ENCODE measurements around the gene SLC30A2.

Gene SLC30A2

GRCh38 chr1:26070296-26070962 is 24.5 kb upstream of the SLC30A2 start:
- in situ Hi-C loops (cut with MboI; ENCODE audit: low sequenced_read_pairs), result no loop called here

DNA sequence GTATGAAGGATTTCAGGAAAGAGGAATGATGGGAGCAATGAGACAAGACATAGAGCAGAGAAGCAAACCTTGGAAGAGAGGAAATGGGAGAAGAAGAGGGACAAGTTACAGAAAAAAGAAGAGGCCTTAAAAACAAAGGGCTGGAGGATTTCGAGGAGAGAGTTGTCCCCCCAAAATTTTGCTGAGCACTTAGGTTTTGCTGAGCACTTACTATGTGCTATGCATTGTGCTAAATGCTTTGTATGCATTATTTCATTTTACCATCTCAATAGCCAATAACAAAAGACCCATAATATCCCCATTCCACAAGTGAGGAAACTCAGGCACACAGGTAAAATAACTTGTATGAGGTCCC is 24.0 kb upstream of the SLC30A2 start:
- in situ Hi-C loops (cut with MboI; ENCODE audit: low sequenced_read_pairs), result no loop called here

DNA sequence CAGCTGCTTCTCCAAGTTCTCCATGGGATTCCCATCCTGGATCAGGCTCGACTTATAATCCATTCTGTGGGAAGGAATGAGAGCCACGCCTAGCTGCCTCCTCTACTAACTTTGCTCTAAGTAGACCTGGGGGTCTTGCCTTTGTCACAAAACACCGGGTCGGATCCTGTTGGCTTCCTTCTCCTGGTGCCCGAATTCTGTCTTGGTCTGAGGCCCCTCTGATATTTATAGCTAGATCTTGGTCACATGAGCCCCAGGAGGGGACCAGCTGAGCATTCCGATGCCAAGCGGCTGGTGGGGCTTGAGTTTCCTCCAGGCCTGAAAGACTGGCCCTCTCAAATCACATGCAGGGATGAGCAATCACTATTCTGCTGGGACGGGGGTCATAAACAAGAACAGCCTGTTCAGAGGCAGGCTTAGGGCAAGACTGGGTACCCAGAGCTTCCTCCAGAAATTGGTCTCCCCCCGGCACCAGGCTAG is 21.6 kb upstream of the SLC30A2 start, which contains the start of gene TRIM63:
TRIM63 (minus strand) TSS at position 199 of the 480 bp plus-strand sequence; CDS start at position 63, 136 bp downstream.
- in situ Hi-C loops (cut with MboI; ENCODE audit: low sequenced_read_pairs), result no loop called here

DNA sequence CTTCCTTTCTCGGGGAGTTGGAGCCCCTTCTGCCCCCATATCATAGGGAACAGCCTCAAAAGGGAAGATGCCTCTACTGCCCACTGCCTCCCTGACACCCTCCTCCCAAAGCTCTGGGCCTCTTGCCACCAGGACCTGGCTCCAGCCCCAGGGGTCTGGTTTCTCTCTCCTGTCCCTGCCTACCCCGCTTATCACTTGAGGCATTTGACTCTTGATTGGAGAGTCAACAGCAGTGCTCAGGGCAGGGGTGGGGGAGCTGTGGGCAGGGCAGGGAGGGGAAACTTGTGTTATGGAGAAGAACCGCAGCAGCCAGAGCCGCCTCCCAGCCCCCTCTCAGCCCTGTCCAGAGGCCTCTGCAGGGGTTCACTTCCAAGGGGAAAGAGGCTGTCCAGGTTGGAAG is 20.9 kb upstream of the SLC30A2 start:
- in situ Hi-C loops (cut with MboI; ENCODE audit: low sequenced_read_pairs), result no loop called here

DNA sequence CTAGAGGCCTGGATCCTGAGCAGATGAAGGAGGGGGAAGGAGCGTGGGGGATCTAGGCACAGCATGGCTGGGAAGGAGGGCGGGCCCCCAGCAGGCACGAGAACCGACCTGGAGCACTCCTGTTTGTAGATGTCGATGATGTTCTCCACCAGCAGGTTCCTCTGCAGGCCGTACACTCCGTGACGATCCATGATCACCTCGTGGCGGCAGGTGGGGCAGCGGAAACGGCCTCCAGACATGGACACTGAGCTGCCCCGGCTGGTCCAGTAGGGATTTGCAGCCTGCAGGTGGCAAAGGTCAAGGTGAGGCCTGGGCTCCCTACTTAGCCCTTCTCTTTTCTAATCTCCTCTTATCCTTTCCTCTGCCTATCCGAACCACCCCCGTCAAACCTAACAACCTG is 20.2 kb upstream of the SLC30A2 start:
- in situ Hi-C loops (cut with MboI; ENCODE audit: low sequenced_read_pairs), result no loop called here

DNA sequence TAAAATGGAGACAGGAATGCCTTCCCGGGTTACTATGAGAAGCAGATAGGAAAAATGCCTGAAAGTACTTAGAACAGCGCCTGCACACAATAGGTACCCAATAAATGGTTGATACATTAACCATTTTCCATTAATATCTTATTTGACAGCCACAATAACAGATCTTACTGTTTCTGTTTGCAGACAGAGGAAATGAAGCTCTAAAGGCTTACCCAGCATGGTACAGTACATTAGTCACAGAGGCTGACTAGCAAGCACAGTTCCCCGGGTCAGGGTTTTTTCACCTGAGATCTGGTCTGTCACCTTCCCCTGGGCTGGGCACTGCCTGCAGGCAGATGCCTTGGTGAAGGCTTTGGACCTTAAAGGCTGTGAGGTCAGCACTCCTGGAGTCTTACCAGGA is 18.6 kb upstream of the SLC30A2 start:
- in situ Hi-C loops (cut with MboI; ENCODE audit: low sequenced_read_pairs), result no loop called here

DNA sequence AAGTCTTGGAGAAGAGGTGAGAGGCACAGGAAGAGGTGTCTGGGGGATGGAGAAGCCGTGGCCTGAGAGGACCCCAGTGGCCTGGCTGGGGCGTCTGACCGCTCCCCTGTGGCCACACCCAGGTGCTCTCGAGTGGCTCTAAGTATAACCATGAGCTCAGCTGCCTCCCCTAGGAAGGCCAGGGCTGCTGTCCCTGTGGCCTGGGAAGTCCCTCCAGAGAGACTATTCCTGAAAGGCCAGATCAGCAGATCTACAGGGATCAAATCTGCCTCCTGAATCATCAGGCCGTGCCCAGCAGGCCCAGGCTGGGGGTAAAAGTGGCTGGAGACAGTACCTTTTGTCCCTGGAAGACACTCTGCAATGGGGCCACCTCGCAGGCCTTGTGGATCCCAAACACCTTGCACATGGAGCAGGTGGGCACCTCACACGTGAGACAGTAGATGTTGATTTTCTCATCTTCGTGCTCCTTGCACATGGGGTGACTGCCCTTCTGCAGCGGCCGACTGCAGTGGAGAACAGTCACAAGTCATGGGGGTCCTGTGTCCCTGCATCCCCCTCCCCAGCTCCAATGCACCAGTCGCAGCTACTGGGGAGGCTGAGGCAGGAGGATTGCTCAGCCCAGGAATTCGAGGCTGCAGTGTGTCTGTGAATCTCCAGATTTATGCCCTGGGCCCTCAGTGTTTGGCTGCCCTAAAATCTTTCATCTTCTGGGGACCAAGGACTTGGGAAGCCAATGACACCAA is 15.1 kb upstream of the SLC30A2 start:
- in situ Hi-C loops (cut with MboI; ENCODE audit: low sequenced_read_pairs), result no loop called here

- in situ Hi-C loops (cut with MboI; ENCODE audit: low sequenced_read_pairs), result no loop called here
Observed at GRCh38 chr1:26059906-26060305, 14.0 kb upstream of the SLC30A2 start.

DNA sequence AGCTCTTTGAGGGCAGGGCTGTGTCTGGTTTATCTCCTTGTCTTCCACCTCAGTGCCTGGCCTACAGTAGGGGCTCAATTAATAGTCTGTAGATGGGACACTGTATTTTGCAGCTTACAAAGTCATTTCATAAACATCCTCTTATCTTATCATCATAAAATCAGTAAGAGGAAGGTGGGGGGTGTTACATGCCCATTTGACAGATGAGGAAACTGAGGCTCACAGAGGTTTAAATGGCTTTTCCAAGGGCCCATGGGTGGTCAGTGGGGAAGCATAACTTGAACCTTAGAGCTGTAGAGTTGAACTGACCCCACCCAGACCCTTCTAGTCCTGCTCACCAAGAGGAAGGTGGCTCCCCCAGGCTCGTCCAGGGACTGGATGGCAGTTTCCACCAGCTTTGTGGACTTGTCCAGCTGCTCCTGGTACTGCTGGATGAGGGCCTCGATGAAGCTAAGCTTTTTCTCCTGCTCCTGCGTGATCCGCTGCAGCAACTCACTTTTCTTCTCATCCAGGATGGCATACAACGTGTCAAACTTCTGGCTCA is 12.2 kb upstream of the SLC30A2 start:
- in situ Hi-C loops (cut with MboI; ENCODE audit: low sequenced_read_pairs), result no loop called here

DNA sequence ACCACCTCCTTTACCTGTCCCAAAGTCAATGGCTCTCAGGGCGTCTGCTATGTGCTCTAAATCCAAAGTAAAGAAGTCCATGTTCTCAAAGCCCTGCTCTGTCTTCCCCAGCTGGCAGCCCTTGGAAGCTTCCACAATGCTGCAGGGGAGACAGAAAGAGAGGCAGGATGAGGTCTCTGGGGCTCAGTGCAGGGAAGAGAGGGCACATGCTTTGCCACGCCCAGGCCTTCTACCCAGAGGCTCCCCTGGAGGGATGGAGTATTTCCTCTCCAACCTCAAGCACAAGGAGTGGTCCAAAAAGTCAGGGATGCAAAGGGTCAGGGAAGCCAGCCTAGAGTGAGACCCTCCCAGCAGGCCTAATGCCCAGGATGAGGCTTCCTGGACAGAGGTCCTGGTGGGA is 11.3 kb upstream of the SLC30A2 start:
- in situ Hi-C loops (cut with MboI; ENCODE audit: low sequenced_read_pairs), result no loop called here

DNA sequence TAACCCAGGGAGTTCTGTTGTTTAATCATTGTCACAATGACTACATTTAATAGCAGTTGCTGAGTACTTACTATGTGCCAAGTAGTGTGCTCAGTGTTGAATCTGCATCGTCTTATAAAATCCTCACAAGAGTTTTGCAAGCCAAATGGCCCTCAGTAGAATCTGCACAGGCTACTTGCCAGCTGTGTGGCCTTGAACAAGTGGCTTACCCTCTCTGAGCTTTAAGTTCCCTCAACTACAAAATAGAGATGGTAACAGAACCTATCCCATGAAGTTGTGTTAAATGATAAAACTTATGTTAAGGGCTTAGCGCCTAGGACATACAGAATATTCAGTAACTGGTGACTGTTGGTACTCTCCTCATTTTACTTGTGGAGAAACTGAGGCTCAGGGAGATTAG is 9.1 kb upstream of the SLC30A2 start:
- in situ Hi-C loops (cut with MboI; ENCODE audit: low sequenced_read_pairs), result no loop called here

DNA sequence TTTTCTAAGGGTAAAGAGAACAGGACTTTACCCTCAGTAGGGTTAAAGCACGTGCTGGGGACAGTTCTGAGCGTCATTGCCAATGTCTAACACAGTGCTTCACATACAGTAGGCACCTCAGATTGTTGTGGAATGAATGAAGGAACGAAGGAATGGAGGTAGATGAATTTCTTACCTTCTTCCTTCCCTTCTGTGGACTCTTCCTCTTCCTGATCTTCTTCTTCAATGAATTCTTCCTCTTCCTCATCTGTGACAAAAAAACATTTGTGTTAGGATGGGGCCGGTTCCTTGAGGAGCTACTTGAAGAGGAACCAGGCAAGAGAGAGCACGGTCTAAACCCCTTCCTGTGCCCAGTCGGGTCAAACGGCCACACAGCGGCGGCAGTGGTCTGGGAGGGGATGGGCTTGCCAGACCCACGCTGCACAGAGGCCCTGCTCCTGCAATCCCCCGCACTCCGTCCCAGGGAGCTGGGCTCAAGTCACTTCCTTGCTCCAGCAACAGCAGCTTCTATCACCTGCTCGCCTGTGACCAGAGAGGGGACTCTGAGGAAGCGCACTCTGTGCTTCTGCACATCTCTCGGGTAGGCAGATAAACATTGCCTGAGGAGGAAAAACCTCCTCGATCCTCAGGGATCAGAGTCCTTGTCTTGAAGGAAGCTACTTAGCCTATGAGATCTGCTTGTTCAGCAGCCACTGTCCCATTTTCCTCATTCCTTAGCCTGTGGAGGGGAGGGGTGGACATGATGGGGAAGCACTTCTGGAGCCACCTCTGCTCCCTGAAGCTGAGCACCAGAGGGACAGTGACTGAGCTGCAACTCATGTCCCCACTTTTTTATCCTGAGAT is 8.0 kb upstream of the SLC30A2 start:
- in situ Hi-C loops (cut with MboI; ENCODE audit: low sequenced_read_pairs), result no loop called here

DNA sequence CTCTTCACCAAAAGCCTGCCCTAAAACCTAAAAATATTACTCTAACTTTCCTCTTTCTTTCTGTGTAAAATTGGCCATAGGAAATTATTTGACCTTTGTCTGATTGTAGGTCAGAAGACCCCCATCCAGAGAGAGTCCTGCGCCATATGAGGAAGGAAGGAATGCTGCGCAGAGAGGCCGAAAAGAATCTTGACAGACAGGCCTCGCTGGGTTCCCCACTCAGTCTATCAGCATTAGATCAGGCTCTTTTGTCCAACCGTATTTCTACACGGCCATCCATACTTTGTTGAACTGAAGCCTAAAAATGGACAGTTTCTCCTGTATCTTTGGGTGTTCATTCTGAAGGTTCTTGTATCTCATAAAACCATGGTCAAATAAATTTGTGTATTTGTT is 4.3 kb upstream of the SLC30A2 start:
- in situ Hi-C loops (cut with MboI; ENCODE audit: low sequenced_read_pairs), result no loop called here

- in situ Hi-C loops (cut with MboI; ENCODE audit: low sequenced_read_pairs), result no loop called here
Observed at GRCh38 chr1:26049531-26050247, 3.8 kb upstream of the SLC30A2 start.

DNA sequence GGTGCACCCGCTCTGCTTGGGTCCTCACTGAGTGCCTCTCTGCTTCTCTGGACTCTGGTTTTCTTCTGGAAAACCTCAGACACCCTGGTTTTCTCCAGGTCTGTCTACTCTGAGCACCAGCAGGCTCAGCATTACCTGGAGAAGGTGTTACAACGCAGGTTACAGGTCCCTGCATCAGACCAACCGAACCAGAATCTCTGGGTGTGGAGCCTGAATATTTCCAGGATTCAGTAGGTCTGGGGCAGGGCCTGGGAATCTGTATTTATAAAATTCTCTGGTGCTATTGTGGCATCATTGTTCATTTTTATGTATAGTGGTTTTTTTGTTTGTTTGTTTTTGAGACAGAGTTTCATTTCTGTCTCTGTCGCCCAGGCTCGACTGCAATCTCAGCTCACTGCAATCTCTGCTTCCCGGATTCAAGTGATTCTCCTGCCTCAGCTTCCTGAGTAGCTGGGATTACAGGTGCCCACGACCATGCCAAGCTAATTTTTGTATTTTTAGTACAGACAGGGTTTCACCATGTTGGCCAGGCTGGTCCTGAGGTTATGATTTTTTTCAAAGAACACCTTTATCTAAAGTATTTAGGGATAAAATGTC is 1.5 kb upstream of the SLC30A2 start:
- in situ Hi-C loops (cut with MboI; ENCODE audit: low sequenced_read_pairs), result no loop called here

GRCh38 chr1:26046246-26047095 is 553 bp upstream of the SLC30A2 start:
- in situ Hi-C loops (cut with MboI; ENCODE audit: low sequenced_read_pairs), result no loop called here

DNA sequence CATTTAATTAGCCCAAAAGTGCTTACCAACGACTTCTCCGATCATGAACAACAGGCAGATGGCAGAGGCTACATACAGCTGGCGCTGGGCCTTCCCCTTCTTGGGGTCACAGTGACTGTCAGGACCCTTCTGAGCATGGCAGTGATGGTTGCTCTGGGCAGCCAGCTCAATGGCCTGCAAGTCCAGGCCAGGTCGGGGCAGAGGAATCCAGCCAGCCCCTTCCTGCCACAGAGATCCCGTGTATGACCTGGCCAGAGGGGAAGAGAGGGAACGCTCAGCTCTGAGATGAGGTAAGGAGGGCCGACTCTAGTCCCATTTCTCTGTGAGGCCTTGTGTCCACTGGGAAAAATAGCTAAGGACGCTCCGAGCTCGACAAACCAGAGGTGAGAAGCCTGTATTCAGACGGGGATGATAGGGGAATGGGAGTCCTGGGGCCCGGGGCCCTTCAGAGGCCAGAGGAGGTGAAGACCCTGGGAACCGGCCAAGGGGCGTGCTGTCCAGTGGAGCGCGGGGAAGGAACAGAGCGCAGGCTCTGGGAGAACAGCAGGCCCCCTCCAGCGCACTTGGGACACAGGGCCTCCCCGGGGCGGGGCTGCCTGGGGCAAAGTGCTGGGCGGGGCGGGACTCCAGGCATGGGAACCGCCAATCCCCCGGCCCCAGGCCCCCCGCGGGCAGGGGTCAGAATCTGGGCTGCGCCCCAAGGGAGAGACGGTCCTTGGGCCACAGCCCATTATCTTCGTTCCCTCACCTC is 772 bp downstream of the SLC30A2 start:
- in situ Hi-C loops (cut with MboI; ENCODE audit: low sequenced_read_pairs), result no loop called here

- in situ Hi-C loops (cut with MboI; ENCODE audit: low sequenced_read_pairs), result no loop called here
Observed at GRCh38 chr1:26044414-26044813, 1.5 kb downstream of the SLC30A2 start.

DNA sequence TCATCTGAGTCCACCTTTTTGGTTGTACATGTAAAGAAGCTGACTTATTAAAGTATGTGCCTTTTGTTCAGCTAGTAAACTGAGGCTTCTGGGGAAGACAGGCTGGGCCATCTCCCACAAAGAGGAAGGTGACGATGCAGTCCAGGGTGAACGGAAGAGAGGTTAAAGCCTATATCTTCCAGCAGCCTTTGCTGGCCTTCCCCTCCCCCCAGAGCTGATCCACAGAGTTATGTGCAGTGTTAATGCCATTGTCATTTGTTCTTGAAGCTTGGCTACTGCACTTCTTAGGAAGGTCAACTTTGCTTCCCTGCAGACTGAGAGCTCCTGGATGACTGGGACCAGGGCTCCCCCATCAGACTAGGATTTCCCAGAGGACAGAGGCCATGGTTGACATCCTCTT is 2.2 kb downstream of the SLC30A2 start:
- in situ Hi-C loops (cut with MboI; ENCODE audit: low sequenced_read_pairs), result no loop called here

Data from hTERT RPE-1 (cell line).